ENCODE data around the gene FAM162A. TPM values are rescaled to one million over a fixed set of nuclear protein-coding genes. Genes with fewer than 3 reads are reported as not detected.
"Not testable (repeated sequence)": the region's sequence is repeated elsewhere in the genome, so short reads cannot be mapped to it uniquely, and the experiment has no call there.

FAM162A gene
- total RNA-seq, 1 donor from 2014 or later, result 65.1 TPM

GRCh38 chr3:122435950-122436349 is 52.0 kb downstream of the FAM162A start:
- no peak overlapping the region for H2AFZ ChIP-seq (ENCODE audit: low read depth, low read length)
- no peaks in the 10 kb centered on the region for H3K79me2 ChIP-seq (ENCODE audit: insufficient read depth, low read length)
- Mint-ChIP-seq H3K27me3 (ENCODE audit: low read depth, unreplicated experiment) (no peaks in the 10 kb centered on the region), H3K9me3 (ENCODE audit: unreplicated experiment) (no peaks in the 10 kb centered on the region), H3K4me3 (ENCODE audit: unreplicated experiment) (no peak overlapping the region), H3K27ac (ENCODE audit: unreplicated experiment) (no peak overlapping the region), H3K36me3 (ENCODE audit: low read depth, unreplicated experiment) (peaks cover 18% of the 10 kb centered on the region), H3K4me1 (ENCODE audit: low read depth, unreplicated experiment) (no peaks in the 10 kb centered on the region)
- peaks cover 54% of the 10 kb centered on the region for H3K36me3 ChIP-seq (ENCODE audit: insufficient read depth, low read length)
- no peak overlapping the region for H3K27ac ChIP-seq (ENCODE audit: low read depth, low read length)
- H4K20me1 ChIP-seq (ENCODE audit: insufficient read depth, low read length), result peaks cover 4% of the 10 kb centered on the region
- H3K4me1 ChIP-seq (ENCODE audit: insufficient read depth, low read length), result no peaks in the 10 kb centered on the region
- no peak overlapping the region for H3K4me3 ChIP-seq (ENCODE audit: insufficient read depth, low read depth, low read length)
- FAIRE-seq, result no peak
- H3K9ac ChIP-seq (ENCODE audit: low read length), result no peak overlapping the region
- TF ChIP-seq EZH2 (IDR thresholded peaks at IDR 0.05; ENCODE audit: insufficient read depth, low read length) (no peak), CTCF (IDR thresholded peaks at IDR 0.05; ENCODE audit: insufficient read depth, low read depth, low read length) (no peak)
- DNase-seq (ENCODE audit: low read depth), result no peak
- no peaks in the 10 kb centered on the region for H3K27me3 ChIP-seq (ENCODE audit: insufficient read depth, low read length)
- H3K9me3 ChIP-seq (ENCODE audit: insufficient read depth, low read depth, low read length), result no peaks in the 10 kb centered on the region
- H3K4me2 ChIP-seq (ENCODE audit: low read length), result no peak overlapping the region

DNA sequence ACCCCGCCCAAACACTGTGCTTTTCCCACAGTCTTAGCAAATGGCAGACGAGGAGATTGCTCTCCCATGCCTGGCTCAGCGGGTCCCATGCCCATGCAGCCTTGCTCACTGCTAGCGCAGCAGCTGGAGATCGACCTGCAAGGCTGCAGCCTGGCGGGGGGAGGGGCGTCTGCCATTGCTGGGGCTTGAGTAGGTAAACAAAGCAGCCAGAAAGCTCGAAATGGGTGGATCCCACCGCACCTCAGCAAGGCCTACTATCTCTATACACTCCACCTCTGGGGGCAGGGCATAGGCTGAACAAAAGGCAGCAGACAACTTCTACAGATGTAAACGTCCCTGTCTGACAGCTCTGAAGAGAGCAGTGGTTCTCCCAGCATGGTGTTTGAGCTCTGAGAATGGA is 59.1 kb downstream of the FAM162A start:
- no peaks in the 10 kb centered on the region for H3K4me1 ChIP-seq (ENCODE audit: insufficient read depth, low read length)
- Mint-ChIP-seq H3K27ac (ENCODE audit: unreplicated experiment) (peak overlapping the region; percentile 38), H3K36me3 (ENCODE audit: low read depth, unreplicated experiment) (peaks cover 58% of the 10 kb centered on the region), H3K4me1 (ENCODE audit: low read depth, unreplicated experiment) (peaks cover 23% of the 10 kb centered on the region), H3K4me3 (ENCODE audit: unreplicated experiment) (no peak overlapping the region), H3K9me3 (ENCODE audit: unreplicated experiment) (peaks cover 2% of the 10 kb centered on the region), H3K27me3 (ENCODE audit: low read depth, unreplicated experiment) (no peaks in the 10 kb centered on the region)
- H3K27ac ChIP-seq (ENCODE audit: low read depth, low read length), result no peak overlapping the region
- no peak for DNase-seq (ENCODE audit: low read depth)
- H3K79me2 ChIP-seq (ENCODE audit: insufficient read depth, low read length), result peaks cover 12% of the 10 kb centered on the region
- no peaks in the 10 kb centered on the region for H3K27me3 ChIP-seq (ENCODE audit: insufficient read depth, low read length)
- no peak overlapping the region for H2AFZ ChIP-seq (ENCODE audit: low read depth, low read length)
- no peaks in the 10 kb centered on the region for H3K9me3 ChIP-seq (ENCODE audit: insufficient read depth, low read depth, low read length)
- H3K4me3 ChIP-seq (ENCODE audit: insufficient read depth, low read depth, low read length), result no peak overlapping the region
- H3K36me3 ChIP-seq (ENCODE audit: insufficient read depth, low read length), result peaks cover 23% of the 10 kb centered on the region
- H4K20me1 ChIP-seq (ENCODE audit: insufficient read depth, low read length), result peaks cover 11% of the 10 kb centered on the region
- H3K9ac ChIP-seq (ENCODE audit: low read length), result no peak overlapping the region
- H3K4me2 ChIP-seq (ENCODE audit: low read length), result no peak overlapping the region
- TF ChIP-seq CTCF (IDR thresholded peaks at IDR 0.05; ENCODE audit: insufficient read depth, low read depth, low read length) (no peak), EZH2 (IDR thresholded peaks at IDR 0.05; ENCODE audit: insufficient read depth, low read length) (no peak)
- FAIRE-seq, result no peak

- H3K27ac Mint-ChIP-seq (ENCODE audit: unreplicated experiment); H3K9ac ChIP-seq (ENCODE audit: low read length); H3K4me3 Mint-ChIP-seq (ENCODE audit: unreplicated experiment); H3K27me3 Mint-ChIP-seq (ENCODE audit: low read depth, unreplicated experiment); H3K9me3 ChIP-seq (ENCODE audit: insufficient read depth, low read depth, low read length); FAIRE-seq; H3K9me3 Mint-ChIP-seq (ENCODE audit: unreplicated experiment); H3K27me3 ChIP-seq (ENCODE audit: insufficient read depth, low read length); H2AFZ ChIP-seq (ENCODE audit: low read depth, low read length); H3K4me1 ChIP-seq (ENCODE audit: insufficient read depth, low read length); H3K4me2 ChIP-seq (ENCODE audit: low read length); DNase-seq (ENCODE audit: low read depth); H3K27ac ChIP-seq (ENCODE audit: low read depth, low read length); H3K4me3 ChIP-seq (ENCODE audit: insufficient read depth, low read depth, low read length): not testable (repeated sequence)
- H3K36me3 Mint-ChIP-seq (ENCODE audit: low read depth, unreplicated experiment), result peaks cover 63% of the 10 kb centered on the region
- peaks cover 26% of the 10 kb centered on the region for H3K36me3 ChIP-seq (ENCODE audit: insufficient read depth, low read length)
- peaks cover 11% of the 10 kb centered on the region for H4K20me1 ChIP-seq (ENCODE audit: insufficient read depth, low read length)
- H3K4me1 Mint-ChIP-seq (ENCODE audit: low read depth, unreplicated experiment), result peaks cover 23% of the 10 kb centered on the region
- peaks cover 16% of the 10 kb centered on the region for H3K79me2 ChIP-seq (ENCODE audit: insufficient read depth, low read length)
Measured at GRCh38 chr3:122443762-122444490, 59.9 kb downstream of the FAM162A start.

DNA sequence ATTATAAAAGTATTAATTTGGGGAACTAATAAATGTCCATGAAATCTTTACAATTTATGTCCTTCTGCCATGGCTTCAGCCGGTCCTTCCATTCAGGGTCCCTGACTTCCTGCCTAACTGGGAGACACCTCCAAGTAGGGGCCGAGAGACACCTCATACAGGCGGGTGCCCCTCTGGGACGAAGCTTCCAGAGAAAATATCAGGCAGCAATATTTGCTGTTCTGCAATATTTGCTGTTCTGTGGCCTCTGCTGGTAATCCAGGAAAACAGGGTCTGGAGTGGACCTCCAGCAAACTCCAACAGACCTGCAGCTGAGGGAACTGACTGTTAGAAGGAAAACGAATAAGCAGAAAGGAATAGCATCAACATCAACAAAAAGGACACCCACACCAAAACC is 60.5 kb downstream of the FAM162A start:
- Histone ChIP-seq H3K79me2 (ENCODE audit: insufficient read depth, low read length) (peaks cover 16% of the 10 kb centered on the region), H3K36me3 (ENCODE audit: insufficient read depth, low read length) (peaks cover 25% of the 10 kb centered on the region)
- not testable (repeated sequence) for H3K4me3 Mint-ChIP-seq (ENCODE audit: unreplicated experiment); H3K4me2 ChIP-seq (ENCODE audit: low read length); H3K4me1 ChIP-seq (ENCODE audit: insufficient read depth, low read length); H3K27me3 Mint-ChIP-seq (ENCODE audit: low read depth, unreplicated experiment); H4K20me1 ChIP-seq (ENCODE audit: insufficient read depth, low read length); FAIRE-seq; H3K9me3 Mint-ChIP-seq (ENCODE audit: unreplicated experiment); H3K9me3 ChIP-seq (ENCODE audit: insufficient read depth, low read depth, low read length); H3K27me3 ChIP-seq (ENCODE audit: insufficient read depth, low read length); H3K9ac ChIP-seq (ENCODE audit: low read length); H3K27ac Mint-ChIP-seq (ENCODE audit: unreplicated experiment); DNase-seq (ENCODE audit: low read depth); H2AFZ ChIP-seq (ENCODE audit: low read depth, low read length); H3K4me3 ChIP-seq (ENCODE audit: insufficient read depth, low read depth, low read length); H3K27ac ChIP-seq (ENCODE audit: low read depth, low read length)
- Mint-ChIP-seq H3K36me3 (ENCODE audit: low read depth, unreplicated experiment) (peaks cover 66% of the 10 kb centered on the region), H3K4me1 (ENCODE audit: low read depth, unreplicated experiment) (peaks cover 23% of the 10 kb centered on the region)

- H3K4me1 Mint-ChIP-seq (ENCODE audit: low read depth, unreplicated experiment), result peaks cover 11% of the 10 kb centered on the region
- not testable (repeated sequence) for H3K4me2 ChIP-seq (ENCODE audit: low read length); H3K4me1 ChIP-seq (ENCODE audit: insufficient read depth, low read length); H3K27ac Mint-ChIP-seq (ENCODE audit: unreplicated experiment); H3K9ac ChIP-seq (ENCODE audit: low read length); DNase-seq (ENCODE audit: low read depth); H3K27ac ChIP-seq (ENCODE audit: low read depth, low read length); H4K20me1 ChIP-seq (ENCODE audit: insufficient read depth, low read length); H3K27me3 ChIP-seq (ENCODE audit: insufficient read depth, low read length); H3K4me3 Mint-ChIP-seq (ENCODE audit: unreplicated experiment); H3K9me3 Mint-ChIP-seq (ENCODE audit: unreplicated experiment); H2AFZ ChIP-seq (ENCODE audit: low read depth, low read length); H3K4me3 ChIP-seq (ENCODE audit: insufficient read depth, low read depth, low read length); FAIRE-seq; H3K9me3 ChIP-seq (ENCODE audit: insufficient read depth, low read depth, low read length); H3K27me3 Mint-ChIP-seq (ENCODE audit: low read depth, unreplicated experiment)
- peaks cover 58% of the 10 kb centered on the region for H3K36me3 Mint-ChIP-seq (ENCODE audit: low read depth, unreplicated experiment)
- Histone ChIP-seq H3K79me2 (ENCODE audit: insufficient read depth, low read length) (peaks cover 11% of the 10 kb centered on the region), H3K36me3 (ENCODE audit: insufficient read depth, low read length) (peaks cover 27% of the 10 kb centered on the region)
Measured at GRCh38 chr3:122448218-122448617, 64.2 kb downstream of the FAM162A start.

Data from astrocyte (in vitro differentiated cells and primary cell).